NT2/D1 (cell line): Measurements from ENCODE around the gene CAV1.

Experiments used
- SUZ12 ChIP-seq: IDR thresholded peaks from 2 replicates; pipeline ENCODE4 v1.6.1; 2011; ENCODE audit not compliant: insufficient read length, insufficient read depth; ENCODE audit errors: extremely low read depth
- YY1 ChIP-seq: IDR thresholded peaks from 2 replicates; pipeline ENCODE4 v1.6.1; 2011; ENCODE audit not compliant: insufficient read length, insufficient read depth
- ZNF274 ChIP-seq: IDR thresholded peaks from 2 replicates; pipeline ENCODE4 v1.6.1; 2011; ENCODE audit warnings: mild to moderate bottlenecking, low read depth, low read length

DNA sequence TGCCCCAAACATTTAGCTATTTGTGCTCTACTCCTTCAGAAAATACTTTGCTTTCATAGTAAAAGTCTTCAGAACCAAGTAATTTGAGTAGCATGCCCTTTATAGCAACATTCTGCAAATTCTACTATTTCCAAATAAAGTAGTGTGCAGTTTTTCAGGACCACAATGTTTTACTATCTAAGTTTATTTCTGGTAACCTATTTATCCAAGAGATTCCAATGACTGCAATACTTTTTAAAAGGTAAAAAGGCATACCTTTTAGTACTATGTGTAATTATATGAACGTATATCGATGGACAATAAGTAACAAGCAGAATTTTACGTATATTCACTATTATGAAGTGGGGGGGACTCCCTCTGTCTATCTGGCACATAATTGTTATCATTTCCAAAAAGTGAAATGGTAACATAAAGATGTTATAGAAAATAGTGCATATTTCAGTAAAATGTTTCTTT lies 32.2 kb upstream of the CAV1 start:
- no peak for TF ChIP-seq ZNF274
- no peak for TF ChIP-seq YY1
- no peak for TF ChIP-seq SUZ12
